Activated T-helper 1 cell treated with anti-CD3 and anti-CD28 coated beads, Interleukin-12 subunit alpha, Interleukin-12 subunit beta, Interleukin-2, Interleukin-4 antibody, amounts not matched to agents 30 ng/mL and 10 ng/mL and 1 ng/mL, durations not matched to agents 14 hours and 24 hours and 36 hours (primary cell): ENCODE measurements around the gene SIL1. TPM values are rescaled to one million over a fixed set of nuclear protein-coding genes. Genes with fewer than 3 reads are reported as not detected.

Source experiments
- DNase-seq: peaks from one replicate; pipeline ENCODE4 v3.0.0; 2021; ENCODE audit warnings: low spot score
- H3K27ac Mint-ChIP-seq: one replicate; pipeline ENCODE4 v1.8.0; 2021; ENCODE audit warnings: mild to moderate bottlenecking, mixed read lengths
- H3K27me3 Mint-ChIP-seq: one replicate; pipeline ENCODE4 v1.8.0; 2022; ENCODE audit warnings: mild to moderate bottlenecking, moderate library complexity, mixed read lengths; ENCODE audit not compliant: insufficient read depth
- H3K36me3 Mint-ChIP-seq: one replicate; pipeline ENCODE4 v1.8.0; 2021; ENCODE audit warnings: low read depth, mixed read lengths
- H3K4me1 Mint-ChIP-seq: one replicate; pipeline ENCODE4 v1.8.0; 2021; ENCODE audit warnings: low read depth, mixed read lengths
- H3K4me3 Mint-ChIP-seq: one replicate; pipeline ENCODE4 v1.8.0; 2021; ENCODE audit warnings: mild to moderate bottlenecking, moderate library complexity, mixed read lengths
- H3K9me3 Mint-ChIP-seq: one replicate; pipeline ENCODE4 v1.8.0; 2021; ENCODE audit warnings: mixed read lengths
- intact Hi-C: fragments of 100-400 bp; cut with micrococcal nuclease; formaldehyde crosslinking; loops from one replicate; pipeline ENCODE4 v1.15.1; 2024
- total RNA-seq: library from RNA; stranded (reverse); gene quantifications from 2 replicates; pipeline ENCODE4 v1.2.3, GENCODE V29; 2022

SIL1 gene
- total RNA-seq, 1 donor from 2014 or later = 28.6 TPM

DNA sequence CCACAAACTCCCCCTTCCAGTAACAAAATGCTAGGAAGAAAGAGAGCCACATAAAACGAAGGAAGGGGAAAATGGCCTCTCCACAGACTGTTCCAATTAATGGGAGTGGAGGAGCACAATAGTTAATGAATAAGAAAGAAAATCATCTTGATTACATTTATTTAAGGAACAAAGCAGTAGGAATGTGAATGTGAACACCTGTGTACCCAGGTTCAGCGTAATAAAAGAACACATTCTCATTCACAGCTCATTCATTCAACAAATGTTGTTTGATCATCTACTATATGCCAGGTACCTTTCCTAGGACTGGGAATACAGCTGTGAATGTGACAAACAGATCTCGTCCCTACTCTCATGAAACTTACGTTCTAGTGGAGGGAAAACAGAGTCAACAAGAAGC, 35.7 kb downstream of the SIL1 start:
- Mint-ChIP-seq H3K9me3 (no peaks in the 10 kb centered on the region), H3K27me3 (peaks cover 2% of the 10 kb centered on the region), H3K27ac (no peak overlapping the region), H3K4me1 (peaks cover 6% of the 10 kb centered on the region), H3K4me3 (no peak overlapping the region), H3K36me3 (no peaks in the 10 kb centered on the region)
- no peak for DNase-seq
- intact Hi-C loops = no loop called here

DNA sequence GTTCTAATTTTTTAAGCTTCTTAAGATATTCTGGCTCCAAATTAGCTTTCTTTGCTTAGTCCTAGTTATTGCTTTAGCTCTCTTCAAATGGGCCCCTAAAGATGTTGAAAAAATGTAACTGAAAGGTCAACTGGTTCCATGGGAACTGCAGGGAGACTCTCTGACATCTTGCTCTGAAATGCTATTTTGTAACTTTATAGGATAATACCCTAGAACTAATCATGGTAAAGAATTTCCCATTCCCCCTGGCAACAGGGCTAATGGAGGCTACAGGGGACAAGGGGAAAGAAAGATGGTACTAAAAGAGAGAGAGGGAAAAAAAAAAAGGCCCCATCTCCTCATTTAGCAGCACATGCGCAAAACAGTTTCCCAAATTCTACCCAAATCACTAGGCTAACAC, 39.4 kb downstream of the SIL1 start:
- Mint-ChIP-seq H3K9me3 (no peaks in the 10 kb centered on the region), H3K27me3 (peaks cover 2% of the 10 kb centered on the region), H3K27ac (no peak overlapping the region), H3K36me3 (no peaks in the 10 kb centered on the region), H3K4me3 (no peak overlapping the region), H3K4me1 (peaks cover 6% of the 10 kb centered on the region)
- DNase-seq = no peak
- intact Hi-C loops = no loop called here

DNA sequence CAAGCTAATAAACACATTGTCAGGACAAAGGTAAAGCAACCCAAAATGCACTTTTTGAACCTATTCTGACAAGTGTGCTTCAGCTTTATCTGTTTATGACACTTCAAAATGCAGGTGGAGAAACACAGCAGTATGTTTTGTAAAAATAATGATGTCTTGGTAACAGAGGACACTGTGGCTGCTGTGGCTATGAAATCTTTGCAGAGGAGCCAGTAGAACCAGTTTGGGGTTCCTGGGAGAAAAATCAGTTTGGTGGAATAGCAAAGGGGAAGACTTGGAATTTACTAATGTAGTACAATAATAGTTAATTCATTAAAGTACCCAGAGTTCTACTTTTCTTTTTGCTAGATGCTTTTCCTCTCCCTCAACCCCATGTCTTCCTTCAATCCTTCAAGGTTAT, 40.6 kb downstream of the SIL1 start:
- no peak overlapping the region for H3K4me3 Mint-ChIP-seq
- intact Hi-C loops = no loop called here
- no peaks in the 10 kb centered on the region for H3K36me3 Mint-ChIP-seq
- DNase-seq = no peak
- H3K27ac Mint-ChIP-seq = no peak overlapping the region
- peaks cover 6% of the 10 kb centered on the region for H3K4me1 Mint-ChIP-seq
- no peaks in the 10 kb centered on the region for H3K9me3 Mint-ChIP-seq
- peaks cover 2% of the 10 kb centered on the region for H3K27me3 Mint-ChIP-seq

DNA sequence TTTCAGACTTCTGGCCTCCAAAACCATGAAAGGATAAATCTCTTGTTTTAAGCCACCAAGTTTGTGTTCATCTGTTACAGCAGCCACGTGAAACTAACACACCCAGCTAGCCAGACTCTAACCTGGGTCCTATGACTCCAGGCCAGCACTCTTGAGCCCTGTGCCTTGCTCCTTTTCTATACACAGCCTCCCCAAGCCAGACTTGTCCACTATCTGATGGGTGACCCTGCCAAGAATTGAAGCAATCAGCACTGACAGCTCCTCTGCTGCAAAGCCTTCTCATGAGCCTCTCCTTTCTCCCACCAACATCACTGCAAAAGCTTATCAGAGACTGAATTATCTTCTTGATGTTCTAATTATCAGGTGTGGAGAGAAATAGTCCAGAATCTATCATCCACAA, 41.4 kb downstream of the SIL1 start:
- H3K36me3 Mint-ChIP-seq = no peaks in the 10 kb centered on the region
- no peak overlapping the region for H3K27ac Mint-ChIP-seq
- H3K27me3 Mint-ChIP-seq = peaks cover 2% of the 10 kb centered on the region
- peaks cover 6% of the 10 kb centered on the region for H3K4me1 Mint-ChIP-seq
- no peak overlapping the region for H3K4me3 Mint-ChIP-seq
- no peak for DNase-seq
- no peaks in the 10 kb centered on the region for H3K9me3 Mint-ChIP-seq
- intact Hi-C loops = no loop called here

DNA sequence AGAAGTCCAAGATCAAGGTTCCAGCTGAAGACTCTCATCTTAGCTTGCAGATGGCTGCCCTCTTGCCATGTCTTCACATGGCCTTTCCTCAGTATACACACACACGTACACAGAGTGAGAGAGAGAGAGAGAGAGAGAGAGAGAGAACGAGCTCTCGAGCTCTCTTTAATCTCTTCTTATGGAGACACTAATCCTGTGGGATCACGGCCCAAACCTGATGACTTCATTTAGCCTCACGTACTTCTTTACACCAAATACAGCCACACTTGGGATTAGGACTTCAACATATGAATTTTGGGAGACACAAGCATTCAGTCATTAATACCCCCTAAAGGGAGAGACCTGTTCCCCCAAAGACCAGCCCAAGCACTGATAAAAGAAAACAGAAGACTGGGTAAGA, 42.8 kb downstream of the SIL1 start:
- peaks cover 6% of the 10 kb centered on the region for H3K4me1 Mint-ChIP-seq
- H3K4me3 Mint-ChIP-seq = no peak overlapping the region
- H3K9me3 Mint-ChIP-seq = no peaks in the 10 kb centered on the region
- no peak for DNase-seq
- no peaks in the 10 kb centered on the region for H3K36me3 Mint-ChIP-seq
- no peak overlapping the region for H3K27ac Mint-ChIP-seq
- H3K27me3 Mint-ChIP-seq = peaks cover 2% of the 10 kb centered on the region
- intact Hi-C loops = no loop called here

DNA sequence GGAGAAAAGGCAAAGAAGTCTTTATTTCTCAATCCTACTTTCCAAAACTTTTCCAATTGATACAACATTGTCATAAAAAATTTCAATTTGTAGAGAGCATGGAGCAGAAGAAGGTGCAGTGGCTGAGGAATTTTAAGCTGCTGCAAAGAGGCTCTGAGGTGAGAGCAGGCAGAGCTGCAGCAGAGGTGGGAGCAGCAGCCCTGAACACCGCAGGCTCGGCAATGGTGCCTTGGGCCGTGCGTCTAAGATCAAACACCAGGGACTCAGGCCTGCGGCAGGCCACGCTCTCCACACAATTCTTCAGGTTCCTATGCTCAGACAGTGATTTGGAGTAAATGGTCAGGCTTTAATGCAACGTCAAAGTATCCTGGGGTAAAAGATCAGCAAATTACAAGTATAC, 46.3 kb downstream of the SIL1 start:
- H3K27ac Mint-ChIP-seq = no peak overlapping the region
- no peak overlapping the region for H3K4me3 Mint-ChIP-seq
- intact Hi-C loops = no loop called here
- no peaks in the 10 kb centered on the region for H3K27me3 Mint-ChIP-seq
- no peaks in the 10 kb centered on the region for H3K9me3 Mint-ChIP-seq
- H3K36me3 Mint-ChIP-seq = no peaks in the 10 kb centered on the region
- H3K4me1 Mint-ChIP-seq = peaks cover 15% of the 10 kb centered on the region
- DNase-seq = no peak

DNA sequence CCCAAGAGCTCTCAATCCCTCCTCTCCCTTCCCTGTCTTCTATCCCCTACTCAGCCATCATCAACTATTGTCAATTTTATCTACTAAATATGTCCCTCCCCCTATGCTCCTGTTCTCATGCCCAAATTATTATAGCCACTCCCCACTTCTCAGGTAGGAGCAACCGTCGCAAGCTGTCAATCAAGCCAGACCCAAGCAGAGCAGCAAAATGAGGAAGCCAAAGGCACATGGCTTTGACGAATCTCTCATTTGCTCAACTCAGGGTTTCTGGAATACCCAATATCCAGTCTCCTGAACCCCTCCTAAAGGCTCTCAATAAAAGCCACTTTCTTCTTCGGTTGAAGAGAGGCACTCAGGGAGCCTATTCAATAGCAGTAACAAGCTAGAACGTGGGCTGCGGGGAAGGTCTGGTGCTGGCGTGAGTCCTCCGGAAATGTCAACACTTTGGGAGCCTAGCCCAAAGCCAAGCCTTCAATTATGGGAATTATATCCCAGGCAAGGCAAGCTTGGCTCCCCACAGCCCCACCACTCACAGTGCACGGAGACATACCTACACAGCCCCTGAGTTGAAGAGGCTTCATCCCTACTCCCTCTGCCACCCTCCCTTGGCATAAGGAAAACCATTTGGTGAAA, 47.7 kb downstream of the SIL1 start:
- Mint-ChIP-seq H3K36me3 (no peaks in the 10 kb centered on the region), H3K27ac (no peak overlapping the region), H3K4me1 (peaks cover 16% of the 10 kb centered on the region), H3K9me3 (no peaks in the 10 kb centered on the region), H3K27me3 (no peaks in the 10 kb centered on the region), H3K4me3 (no peak overlapping the region)
- DNase-seq = no peak
- intact Hi-C loops = no loop called here

DNA sequence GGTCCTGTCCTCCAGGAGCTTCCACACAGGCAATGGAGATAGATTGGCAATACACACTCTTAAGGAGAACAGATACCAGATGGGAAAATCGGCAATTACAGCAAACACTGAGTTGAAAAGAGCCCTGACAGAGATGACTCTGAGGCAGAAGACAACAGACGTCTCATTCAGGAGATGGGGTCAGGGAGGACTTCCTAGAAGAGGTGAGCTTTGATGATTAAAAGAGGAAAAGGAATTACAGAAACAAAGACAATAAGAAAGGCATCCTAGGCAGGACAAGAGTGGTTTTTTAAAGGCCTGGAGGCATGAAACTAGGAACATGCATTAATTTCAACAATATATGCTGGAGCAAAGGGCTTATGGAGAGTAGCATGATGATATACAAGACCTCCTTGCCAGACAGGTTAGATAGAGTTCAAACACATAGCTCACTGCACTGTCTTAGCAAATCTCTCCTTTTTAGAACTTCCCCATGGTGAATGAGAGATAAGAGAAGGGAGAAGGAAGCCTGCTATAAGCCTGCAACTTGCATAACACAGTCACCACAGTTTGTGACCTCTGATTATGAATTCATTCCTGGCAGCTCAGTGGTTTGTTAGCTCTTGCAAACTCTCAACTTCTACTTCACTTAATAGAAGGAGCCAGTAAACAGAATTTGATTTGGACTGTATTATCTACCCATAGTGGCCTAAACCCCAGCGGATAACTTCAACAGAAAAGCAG, 48.5 kb downstream of the SIL1 start:
- no peak for DNase-seq
- peaks cover 23% of the 10 kb centered on the region for H3K4me1 Mint-ChIP-seq

DNA sequence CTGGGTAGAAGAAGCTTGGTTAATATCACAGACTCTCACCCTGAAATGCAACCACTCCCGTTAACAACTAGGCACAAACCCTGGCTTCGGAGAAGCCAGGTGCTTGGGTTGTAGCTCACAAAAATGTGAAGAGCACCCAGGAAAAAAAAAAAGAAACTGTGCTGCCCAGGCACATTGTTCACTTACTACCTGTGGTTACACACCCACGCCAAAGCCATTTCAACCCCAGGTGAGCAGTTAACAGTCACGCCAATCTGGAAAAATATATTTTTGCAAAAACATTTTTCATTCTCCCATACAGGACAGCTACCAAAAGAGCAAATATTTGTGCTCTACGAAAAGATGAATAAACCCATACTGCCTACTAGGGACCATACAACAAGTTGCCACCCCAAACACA, 49.2 kb downstream of the SIL1 start:
- Mint-ChIP-seq H3K27me3 (no peaks in the 10 kb centered on the region), H3K4me1 (peaks cover 23% of the 10 kb centered on the region), H3K36me3 (no peaks in the 10 kb centered on the region), H3K27ac (no peak overlapping the region), H3K4me3 (no peak overlapping the region), H3K9me3 (no peaks in the 10 kb centered on the region)
- no peak for DNase-seq
- intact Hi-C loops = no loop called here

More for the DNA sequence above, 48.5 kb downstream of the SIL1 start:
- H3K27ac Mint-ChIP-seq = no peak overlapping the region
- intact Hi-C loops = no loop called here
- H3K9me3 Mint-ChIP-seq = no peaks in the 10 kb centered on the region
- no peak overlapping the region for H3K4me3 Mint-ChIP-seq
- no peaks in the 10 kb centered on the region for H3K27me3 Mint-ChIP-seq
- H3K36me3 Mint-ChIP-seq = no peaks in the 10 kb centered on the region

DNA sequence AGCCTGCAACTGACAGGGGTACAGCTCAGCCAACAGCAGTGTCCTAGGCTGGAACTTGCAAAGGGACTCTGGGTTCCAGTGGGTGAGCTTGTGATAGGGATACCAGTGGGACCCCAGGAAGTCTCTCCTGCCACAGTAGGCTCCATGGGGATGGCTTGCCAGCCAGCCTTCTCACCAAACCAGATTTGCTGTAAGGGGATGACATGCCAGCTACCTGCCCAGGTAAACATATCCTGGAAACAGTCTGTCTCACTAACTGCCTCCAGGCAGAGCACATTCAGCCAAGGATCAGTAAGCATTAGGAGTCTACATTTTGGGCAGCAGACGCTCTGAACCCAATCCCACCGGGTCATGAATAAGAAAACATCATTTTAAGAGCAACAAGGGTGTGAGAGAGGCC, 49.9 kb downstream of the SIL1 start:
- no peak overlapping the region for H3K27ac Mint-ChIP-seq
- intact Hi-C loops = no loop called here
- H3K9me3 Mint-ChIP-seq = no peaks in the 10 kb centered on the region
- H3K4me1 Mint-ChIP-seq = peaks cover 23% of the 10 kb centered on the region
- no peak for DNase-seq
- H3K4me3 Mint-ChIP-seq = no peak overlapping the region
- H3K27me3 Mint-ChIP-seq = no peaks in the 10 kb centered on the region
- no peaks in the 10 kb centered on the region for H3K36me3 Mint-ChIP-seq

DNA sequence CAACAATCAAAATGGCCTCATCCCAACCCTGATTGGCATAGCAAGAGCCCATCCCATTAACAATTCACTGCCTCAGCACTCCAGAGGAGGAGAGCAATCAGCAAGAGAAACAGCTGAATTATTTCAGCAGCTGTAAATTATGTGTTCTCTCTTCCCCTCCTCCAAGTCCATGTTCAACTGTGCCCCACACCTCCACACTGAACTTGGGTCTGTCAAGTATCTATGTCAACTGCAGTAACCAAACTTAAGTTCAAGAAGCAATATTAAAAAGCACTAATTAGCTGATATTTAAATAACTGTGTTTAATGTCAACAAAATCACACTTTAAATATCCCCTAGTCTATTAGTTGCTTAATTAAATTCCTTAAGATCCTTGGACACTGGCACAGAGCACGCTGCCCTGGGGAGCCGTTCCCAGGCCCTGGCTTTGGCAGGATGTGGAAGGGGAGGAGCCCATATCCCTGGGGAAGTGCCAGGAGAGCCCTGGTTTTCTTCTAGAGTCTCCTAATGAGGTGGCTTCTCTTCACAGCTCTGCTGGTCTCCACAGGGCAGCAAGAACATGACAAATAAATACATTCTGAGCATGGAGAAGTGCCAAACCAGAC, 50.6 kb downstream of the SIL1 start:
- Mint-ChIP-seq H3K4me1 (peaks cover 23% of the 10 kb centered on the region), H3K27me3 (no peaks in the 10 kb centered on the region), H3K4me3 (no peak overlapping the region), H3K9me3 (no peaks in the 10 kb centered on the region), H3K27ac (no peak overlapping the region), H3K36me3 (no peaks in the 10 kb centered on the region)
- intact Hi-C loops = no loop called here
- DNase-seq = no peak

DNA sequence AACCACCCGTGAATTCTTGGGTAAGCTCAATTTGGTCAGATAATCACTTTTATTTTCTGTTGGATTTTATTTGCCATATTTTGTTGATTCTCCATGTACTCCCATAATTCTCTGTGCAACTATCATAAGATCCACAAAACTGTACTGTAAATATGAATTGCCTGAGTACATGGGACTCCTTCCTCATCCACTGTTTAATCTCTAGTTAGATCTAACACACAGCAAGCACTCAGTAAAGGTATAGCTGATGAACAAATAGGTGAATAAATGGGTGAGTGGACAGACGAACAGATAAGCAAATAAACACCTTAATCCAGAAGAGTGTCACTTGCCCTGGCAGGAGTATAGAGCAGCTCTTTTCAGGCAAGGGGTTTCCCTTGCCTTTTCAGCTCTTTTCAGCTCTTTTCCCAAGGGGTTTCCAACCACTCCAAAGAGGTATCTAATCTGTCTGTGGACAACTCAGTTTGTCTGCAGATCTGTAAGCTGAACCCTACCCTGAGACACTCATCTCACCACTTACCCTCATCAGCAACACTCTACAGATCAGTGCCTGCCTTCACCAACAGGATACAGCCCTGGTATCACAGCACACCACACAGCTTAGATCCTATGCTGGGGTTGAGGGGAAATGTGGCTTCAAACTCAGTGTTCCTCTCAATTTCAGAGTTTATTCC, 51.2 kb downstream of the SIL1 start:
- Mint-ChIP-seq H3K27ac (no peak overlapping the region), H3K36me3 (no peaks in the 10 kb centered on the region), H3K27me3 (no peaks in the 10 kb centered on the region), H3K4me3 (no peak overlapping the region), H3K9me3 (no peaks in the 10 kb centered on the region), H3K4me1 (peaks cover 26% of the 10 kb centered on the region)
- intact Hi-C loops = no loop called here
- no peak for DNase-seq
